AG08396 (cell line): ENCODE data around the gene ROM1.
"Not testable (repeated sequence)": the region's sequence is repeated elsewhere in the genome, so short reads cannot be mapped to it uniquely, and the experiment has no call there.

Experiments
- DNase-seq: peaks from one replicate; pipeline ENCODE4 v3.0.0; 2012; ENCODE audit warnings: low spot score, mixed read lengths

The ROM1 gene

GRCh38 chr11:62649486-62649885 is 36.4 kb downstream of the ROM1 start:
- no peak for DNase-seq

- DNase-seq = not testable (repeated sequence)
Measured at GRCh38 chr11:62650283-62650682, 37.2 kb downstream of the ROM1 start.

GRCh38 chr11:62652161-62653006 is 39.3 kb downstream of the ROM1 start:
- DNase-seq = no peak

- DNase-seq = no peak
Measured at GRCh38 chr11:62654297-62654696, 41.2 kb downstream of the ROM1 start.

- no peak for DNase-seq
Measured at GRCh38 chr11:62656796-62657429, 43.9 kb downstream of the ROM1 start.

- DNase-seq = no peak
Measured at GRCh38 chr11:62664405-62665074, 51.5 kb downstream of the ROM1 start.
